NCI-H226 (cell line): ENCODE data around the gene MBOAT1.
"Not testable (repeated sequence)": the region's sequence is repeated elsewhere in the genome, so short reads cannot be mapped to it uniquely, and the experiment has no call there.

Experiments used
- DNase-seq: peaks from one replicate; pipeline ENCODE4 v3.0.0-alpha.2; 2015

MBOAT1 gene, protein sequence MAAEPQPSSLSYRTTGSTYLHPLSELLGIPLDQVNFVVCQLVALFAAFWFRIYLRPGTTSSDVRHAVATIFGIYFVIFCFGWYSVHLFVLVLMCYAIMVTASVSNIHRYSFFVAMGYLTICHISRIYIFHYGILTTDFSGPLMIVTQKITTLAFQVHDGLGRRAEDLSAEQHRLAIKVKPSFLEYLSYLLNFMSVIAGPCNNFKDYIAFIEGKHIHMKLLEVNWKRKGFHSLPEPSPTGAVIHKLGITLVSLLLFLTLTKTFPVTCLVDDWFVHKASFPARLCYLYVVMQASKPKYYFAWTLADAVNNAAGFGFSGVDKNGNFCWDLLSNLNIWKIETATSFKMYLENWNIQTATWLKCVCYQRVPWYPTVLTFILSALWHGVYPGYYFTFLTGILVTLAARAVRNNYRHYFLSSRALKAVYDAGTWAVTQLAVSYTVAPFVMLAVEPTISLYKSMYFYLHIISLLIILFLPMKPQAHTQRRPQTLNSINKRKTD

GRCh38 chr6:20212392-20213111 is at the start of gene MBOAT1:
Gene MBOAT1, minus strand, starts transcription at chr6:20212469. Its CDS starts 235 bp downstream, at chr6:20212234.
- peak; percentile 87 for DNase-seq

DNA sequence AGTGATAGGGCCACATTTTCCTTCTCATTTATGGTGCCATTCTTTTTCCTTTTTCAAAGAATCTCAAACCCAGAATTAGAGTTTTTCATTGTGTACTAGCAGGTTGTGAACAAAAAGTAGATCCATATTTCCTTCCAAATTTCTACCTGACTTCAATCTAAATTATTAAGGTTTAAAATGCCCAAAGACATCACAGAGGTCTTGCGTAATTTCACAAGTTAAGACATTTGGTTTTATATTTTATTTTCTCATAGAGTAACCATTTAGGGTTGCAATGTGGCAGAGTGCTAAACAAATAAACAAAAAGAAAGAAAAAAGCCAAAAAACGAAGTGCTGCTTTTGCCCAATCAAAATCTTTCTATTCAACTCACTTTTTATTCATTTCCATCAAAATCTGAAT is 49.4 kb upstream of the MBOAT1 start:
- no peak for DNase-seq

DNA sequence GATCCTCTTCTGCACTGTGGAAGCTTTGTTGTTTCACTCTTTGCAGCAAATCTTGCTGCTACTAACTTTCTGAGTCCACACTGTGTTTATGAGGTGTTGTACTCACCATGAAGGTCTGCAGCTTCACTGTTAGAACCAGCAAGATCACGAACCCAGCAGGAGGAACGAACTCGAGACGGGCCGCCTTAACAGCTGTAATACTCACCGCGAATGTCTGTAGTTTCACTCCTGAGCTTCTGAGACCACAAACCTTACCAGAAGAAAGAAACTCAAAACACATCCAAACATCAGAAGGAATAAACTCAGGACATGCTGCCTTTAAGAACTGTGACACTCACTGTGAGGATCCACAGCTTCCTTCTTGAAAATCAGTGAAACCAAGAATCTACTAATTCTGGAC is 48.1 kb upstream of the MBOAT1 start:
- DNase-seq: no peak

DNA sequence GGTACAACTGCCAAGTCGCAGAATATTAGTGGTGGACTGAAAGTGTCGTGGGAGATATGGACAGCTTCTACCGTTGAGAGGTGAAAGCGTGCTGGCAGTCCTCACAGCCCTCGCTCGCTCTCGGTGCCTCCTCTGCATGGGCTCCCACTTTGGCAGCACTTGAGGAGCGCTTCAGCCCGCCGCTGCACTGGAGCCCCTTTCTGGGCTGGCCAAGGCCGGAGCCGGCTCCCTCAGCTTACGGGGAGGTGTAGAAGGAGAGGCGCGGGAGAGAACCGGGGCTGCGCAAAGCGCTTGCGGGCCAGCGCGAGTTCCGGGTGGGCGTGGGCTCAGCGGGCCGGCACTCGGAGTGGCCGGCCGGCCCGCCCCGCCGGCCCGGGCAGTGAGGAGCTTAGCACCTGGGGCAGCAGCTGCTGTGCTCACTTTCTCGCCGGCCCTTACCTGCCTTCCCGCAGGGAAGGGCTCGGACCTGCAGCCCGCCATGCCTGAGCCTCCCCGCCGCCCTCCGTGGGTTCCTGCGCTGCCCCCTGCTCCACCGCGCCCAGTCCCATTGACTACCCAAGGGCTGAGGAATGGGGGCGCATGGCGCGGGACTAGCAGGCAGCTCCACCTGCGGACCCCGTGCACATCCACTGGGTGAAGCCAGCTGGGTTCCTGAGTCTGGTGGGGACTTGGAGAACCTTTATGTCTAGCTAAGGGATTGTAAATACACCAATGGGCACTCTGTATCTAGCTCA is 47.2 kb upstream of the MBOAT1 start:
- DNase-seq: no peak

- no peak for DNase-seq
These were observed 43.2 kb upstream of the MBOAT1 start for GRCh38 chr6:20255428-20255827.

- DNase-seq: no peak
These were observed 42.0 kb upstream of the MBOAT1 start for GRCh38 chr6:20254295-20254694.

DNA sequence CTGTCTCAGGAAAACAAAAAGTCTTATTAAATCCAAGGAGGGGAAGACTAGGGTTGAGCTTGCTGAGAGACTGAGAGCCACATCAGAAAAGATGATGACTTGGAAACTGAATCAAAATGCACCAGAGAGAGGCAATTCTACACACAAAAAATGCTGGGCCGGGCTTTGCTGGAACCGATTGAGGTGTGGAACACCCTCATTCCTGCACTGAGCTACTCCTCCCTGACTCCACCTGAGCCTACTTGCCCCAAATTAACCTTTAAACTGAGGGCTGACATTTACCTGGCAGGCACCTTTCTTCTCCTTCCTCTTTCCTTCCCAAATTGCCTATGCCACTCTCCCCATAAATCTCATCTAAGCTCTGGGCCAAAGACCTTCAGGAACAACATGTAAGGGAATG is 40.8 kb upstream of the MBOAT1 start:
- no peak for DNase-seq

- no peak for DNase-seq
These were observed 40.0 kb upstream of the MBOAT1 start for GRCh38 chr6:20252311-20252710.

GRCh38 chr6:20251525-20251924 is 39.3 kb upstream of the MBOAT1 start:
- DNase-seq: no peak

GRCh38 chr6:20246125-20246524 is 33.9 kb upstream of the MBOAT1 start:
- no peak for DNase-seq

DNA sequence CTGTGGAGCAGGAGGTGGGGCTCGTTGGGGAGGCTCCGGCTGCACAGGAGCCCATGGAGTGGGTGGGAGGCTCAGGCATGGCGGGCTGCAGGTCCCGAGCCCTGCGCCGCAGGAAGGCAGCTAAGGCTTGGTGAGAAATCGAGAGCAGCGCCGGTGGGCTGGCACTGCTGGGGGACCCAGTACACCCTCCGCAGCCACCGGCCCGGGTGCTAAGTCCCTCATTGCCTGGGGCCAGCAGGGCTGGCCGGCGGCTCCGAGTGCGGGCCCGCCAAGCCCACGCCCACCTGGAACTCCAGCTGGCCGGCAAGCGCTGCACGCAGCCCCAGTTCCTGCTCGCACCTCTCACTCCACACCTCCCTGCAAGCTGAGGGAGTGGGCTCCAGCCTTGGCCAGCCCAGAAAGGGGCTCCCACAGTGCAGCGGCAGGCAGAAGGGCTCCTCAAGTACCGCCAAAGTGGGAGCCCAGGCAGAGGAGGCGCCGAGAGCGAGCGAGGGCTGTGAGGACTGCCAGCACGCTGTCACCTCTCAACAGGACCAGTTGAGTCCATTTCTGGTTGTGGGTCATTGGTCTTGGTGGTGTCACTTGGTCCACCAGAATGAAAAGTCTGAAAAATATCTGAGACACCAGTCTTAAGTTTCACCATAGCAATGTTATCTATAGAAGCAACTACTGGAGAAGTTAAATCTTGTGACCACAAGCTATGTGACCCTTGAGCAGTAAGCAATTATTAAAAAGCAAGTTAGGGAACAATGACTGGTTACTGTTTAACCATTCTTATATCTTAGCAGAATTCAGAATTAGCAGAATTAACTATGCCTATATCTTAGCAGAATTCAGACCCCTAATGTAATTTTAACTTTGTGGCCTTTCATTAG is 32.8 kb upstream of the MBOAT1 start:
- not testable (repeated sequence) for DNase-seq

GRCh38 chr6:20243288-20243687 is 31.0 kb upstream of the MBOAT1 start:
- no peak for DNase-seq

- DNase-seq: no peak
These were observed 30.1 kb upstream of the MBOAT1 start for GRCh38 chr6:20242397-20242796.

GRCh38 chr6:20241102-20241501 is 28.8 kb upstream of the MBOAT1 start:
- DNase-seq: no peak

DNA sequence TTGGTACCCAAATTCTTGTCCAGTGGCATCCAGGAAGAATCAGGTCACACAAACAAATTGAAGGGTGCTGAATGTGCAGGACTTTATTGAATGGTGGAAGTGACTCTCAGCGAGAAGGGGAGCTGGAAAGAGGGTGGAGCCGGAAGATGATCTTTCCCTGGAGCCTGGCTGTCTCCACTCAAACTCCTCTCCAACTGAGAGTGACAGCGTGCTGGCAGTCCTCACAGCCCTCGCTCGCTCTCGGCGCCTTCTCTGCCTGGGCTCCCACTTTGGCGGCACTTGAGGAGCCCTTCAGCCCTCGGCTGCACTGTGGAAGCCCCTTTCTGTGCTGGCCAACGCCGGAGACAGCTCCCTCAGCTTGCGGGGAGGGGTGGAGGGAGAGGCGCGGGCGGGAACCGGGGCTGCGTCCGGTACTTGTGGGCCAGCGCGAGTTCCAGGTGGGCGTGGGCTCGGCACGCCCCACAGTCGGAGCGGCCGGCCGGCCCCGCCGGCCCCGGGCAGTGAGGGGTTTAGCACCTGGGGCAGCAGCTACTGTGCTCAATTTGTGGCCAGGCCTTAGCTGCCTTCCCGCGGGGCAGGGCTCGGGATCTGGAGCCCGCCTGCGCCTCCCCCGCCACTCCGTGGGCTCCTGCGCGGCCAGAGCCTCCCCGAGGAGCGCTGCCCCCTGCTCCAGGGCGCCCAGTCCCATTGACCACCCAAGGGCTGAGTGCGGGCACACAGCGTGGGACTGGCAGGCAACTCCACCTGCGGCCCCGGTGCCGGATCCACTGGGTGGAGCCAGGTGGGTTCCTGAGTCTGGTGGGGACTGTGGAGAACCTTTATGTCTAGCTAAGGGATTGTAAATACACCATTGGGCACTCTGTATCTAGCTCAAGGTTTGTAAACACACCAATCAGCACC is 26.7 kb upstream of the MBOAT1 start:
- no peak for DNase-seq

DNA sequence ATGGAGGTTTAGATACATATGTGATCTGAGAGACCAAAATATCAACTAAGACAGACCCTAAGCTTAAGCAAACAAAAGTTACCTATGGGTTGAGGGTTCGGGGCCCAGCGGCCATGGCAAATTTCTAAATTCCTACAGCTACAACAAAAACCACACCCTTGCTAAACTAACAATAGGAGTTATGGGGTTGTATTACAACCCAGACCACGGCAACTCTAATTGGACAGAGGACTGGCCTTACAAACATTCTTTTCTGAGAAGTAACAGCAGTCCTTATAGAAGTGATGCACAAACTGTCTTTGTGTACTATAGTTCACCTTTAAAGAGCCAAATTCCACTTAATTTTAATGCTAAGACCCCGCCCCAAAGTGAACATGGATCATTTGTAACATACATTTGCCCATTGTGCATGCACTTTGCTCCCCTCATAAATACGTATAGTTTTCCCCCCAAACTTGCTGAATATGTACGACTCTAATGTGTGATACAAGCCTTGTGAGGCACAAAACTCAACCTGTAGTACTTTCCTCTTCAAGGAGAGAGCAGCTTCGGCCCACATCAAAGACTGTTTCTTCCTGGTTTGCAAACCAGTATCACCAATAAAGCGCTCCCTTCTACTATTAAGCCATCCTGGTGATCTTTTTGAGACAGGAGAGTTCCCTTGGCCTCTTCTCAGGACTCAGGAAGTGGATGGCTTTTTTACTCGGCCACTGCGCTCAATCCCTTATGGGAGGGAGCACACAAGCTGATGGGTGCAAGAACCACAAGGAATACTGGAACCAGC is 25.6 kb upstream of the MBOAT1 start:
- no peak for DNase-seq

DNA sequence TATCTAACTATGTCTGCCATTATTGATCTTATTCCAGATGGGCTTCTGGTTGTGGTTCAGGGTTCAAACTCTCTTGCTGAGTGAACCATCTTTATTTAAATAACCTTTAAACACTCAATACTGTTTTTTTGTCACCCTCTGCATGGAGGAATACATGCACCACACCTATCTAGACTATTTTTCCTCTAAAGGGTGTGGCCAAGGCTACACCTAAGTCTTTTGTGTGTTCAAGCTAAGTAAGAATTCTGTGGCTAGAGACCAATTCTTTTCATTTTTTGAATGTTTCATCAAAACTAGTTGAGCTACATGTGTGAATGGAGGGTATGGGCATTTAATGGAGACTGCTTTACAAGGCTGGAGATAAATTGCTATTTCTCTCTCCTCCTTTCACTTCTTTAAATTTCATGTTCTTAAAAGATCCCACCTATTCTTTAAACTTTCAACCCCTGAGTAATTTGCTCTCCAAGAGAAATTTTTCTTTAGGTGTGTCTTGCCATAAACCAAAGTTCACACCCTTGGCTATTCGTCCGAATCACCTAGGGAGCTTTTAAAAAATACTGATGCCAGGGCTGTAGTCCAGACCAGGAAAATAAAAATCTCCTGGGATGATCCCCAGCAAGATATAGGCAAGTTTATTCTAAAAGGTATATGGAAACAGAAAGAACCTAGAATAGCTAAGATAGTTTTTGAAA is 24.8 kb upstream of the MBOAT1 start:
- DNase-seq: no peak

- no peak for DNase-seq
These were observed 24.1 kb upstream of the MBOAT1 start for GRCh38 chr6:20236344-20236743.

GRCh38 chr6:20235041-20235440 is 22.8 kb upstream of the MBOAT1 start:
- no peak for DNase-seq

GRCh38 chr6:20234136-20234535 is 21.9 kb upstream of the MBOAT1 start:
- DNase-seq: no peak
